Stomach (tissue), 4 donors: Measurements from ENCODE around the gene CIZ1.
A peak's percentile ranks its signal among the peaks of the same experiment; 100 is the strongest.

Source experiments
- CTCF ChIP-seq, 7 experiments: fragments of 450-650 bp in 4 of 7; fragments of 200-600 bp in 3 of 7; sonication (generic) in 3 of 7; IDR thresholded peaks; one replicate each; pipeline ENCODE4 v1.5.1; 2016 to 2019; ENCODE audit warnings: antibody characterized with exemption in 7 of 7, control low read depth in 2 of 7, mild to moderate bottlenecking in 1 of 7
- EP300 ChIP-seq: sonication (generic); formaldehyde crosslinking; IDR thresholded peaks from one replicate; pipeline ENCODE4 v1.6.1; 2017; ENCODE audit warnings: antibody characterized with exemption
- POLR2A ChIP-seq, 4 donors: fragments of 450-650 bp; IDR thresholded peaks; one replicate each; pipeline ENCODE4 v1.6.1; 2016; ENCODE audit warnings: antibody characterized with exemption in 4 of 4, control low read depth in 2 of 4, mild to moderate bottlenecking in 1 of 4, moderate library complexity in 1 of 4
- POLR2AphosphoS5 ChIP-seq, 3 donors: sonication (generic); formaldehyde crosslinking; IDR thresholded peaks; one replicate each; pipeline ENCODE4 v1.6.1; 2016; ENCODE audit warnings: antibody characterized with exemption in 3 of 3

GRCh38 chr9:128149001-128149701 lies 42.2 kb downstream of the CIZ1 start, which contains the start of gene LCN2:
- no peak for TF ChIP-seq CTCF (IDR thresholded peaks at IDR 0.05)
- peak in 2 of 3 donors; percentile 67 to 86 for TF ChIP-seq POLR2AphosphoS5 (IDR thresholded peaks at IDR 0.05)
- TF ChIP-seq POLR2A (IDR thresholded peaks at IDR 0.05): no peak
- no peak for TF ChIP-seq EP300
